IMR-90 (cell line): ENCODE results near the gene HES6. TPM values are rescaled to one million over a fixed set of nuclear protein-coding genes. Genes with fewer than 3 reads are reported as not detected.

Experiments
- ATAC-seq: fragments of 200-7000 bp; cut with Tn5 transposase; 2 replicates; pipeline ENCODE4 v1.9.1; 2020; ENCODE audit warnings: low read depth, mild to moderate bottlenecking, moderate library complexity
- BruUV-seq: library from RNA; stranded (reverse); fragments of 400-500 nt; replicated peaks from 2 replicates; lab custom pipeline; 2021; lab: Mats Ljungman, UMichigan
- CTCF ChIA-PET: fragments of 300-600 bp; formaldehyde crosslinking; extraction: SDS; loops from one replicate; lab custom pipeline; 2021; ENCODE audit warnings: antibody characterized with exemption; lab: Yijun Ruan, JAX
- POLR2A ChIA-PET: fragments of 300-600 bp; sonication (Branson Sonifier 250); formaldehyde crosslinking; loops from one replicate; lab custom pipeline; 2022; ENCODE audit warnings: antibody characterized with exemption; ENCODE audit not compliant: unreplicated experiment; lab: Charles Lee
- DNase-seq: peaks from one replicate; pipeline ENCODE4 v3.0.0; 2013
- H2AFZ ChIP-seq: replicated peaks from 2 replicates; pipeline ENCODE3; 2013; ENCODE audit warnings: low read length, mild to moderate bottlenecking; ENCODE audit not compliant: poor library complexity
- H2AK5ac ChIP-seq: 2 replicates; pipeline ENCODE4 v1.6.1; 2013; ENCODE audit warnings: low read depth, low read length, inconsistent platforms
- H2AK9ac ChIP-seq: replicated peaks from 2 replicates; pipeline ENCODE3; 2013; ENCODE audit warnings: mild to moderate bottlenecking, low read depth, low read length, moderate library complexity; ENCODE audit not compliant: poor library complexity
- H2BK120ac ChIP-seq: 2 replicates; pipeline ENCODE4 v1.6.1; 2013; ENCODE audit warnings: low read depth, low read length, inconsistent platforms
- H2BK15ac ChIP-seq: 3 replicates; pipeline ENCODE4 v1.6.1; 2013; ENCODE audit warnings: low read depth, low read length, inconsistent platforms
- H2BK20ac ChIP-seq: 2 replicates; pipeline ENCODE4 v1.6.1; 2013; ENCODE audit warnings: low read depth, mild to moderate bottlenecking, inconsistent platforms, low read length, moderate library complexity
- H2BK5ac ChIP-seq: 2 replicates; pipeline ENCODE4 v1.6.1; 2013; ENCODE audit warnings: mild to moderate bottlenecking, low read depth, low read length, inconsistent platforms; ENCODE audit not compliant: poor library complexity, severe bottlenecking
- H3K14ac ChIP-seq: replicated peaks from 2 replicates; pipeline ENCODE4 v1.6.1; 2013; ENCODE audit warnings: low read depth, low read length, inconsistent platforms
- H3K18ac ChIP-seq: 2 replicates; pipeline ENCODE4 v1.6.1; 2013; ENCODE audit warnings: low read depth, low read length, control low read depth
- H3K23ac ChIP-seq: 2 replicates; pipeline ENCODE4 v1.6.1; 2013; ENCODE audit warnings: low read depth, low read length, inconsistent platforms
- H3K27ac ChIP-seq: 2 replicates; pipeline ENCODE4 v1.5.1; 2013; ENCODE audit warnings: mild to moderate bottlenecking, control low read depth, low read length; ENCODE audit not compliant: insufficient read depth
- H3K27me3 ChIP-seq: 2 replicates; pipeline ENCODE4 v1.6.1; 2013; ENCODE audit warnings: low read length; ENCODE audit not compliant: control insufficient read depth, insufficient read depth
- H3K36me3 ChIP-seq: 2 replicates; pipeline ENCODE4 v1.6.1; 2013; ENCODE audit warnings: low read length, mixed read lengths; ENCODE audit not compliant: control insufficient read depth, insufficient read depth
- H3K4ac ChIP-seq: 2 replicates; pipeline ENCODE4 v1.6.1; 2013; ENCODE audit warnings: low read depth, low read length, inconsistent platforms
- H3K4me1 ChIP-seq: 2 replicates; pipeline ENCODE4 v1.6.1; 2013; ENCODE audit warnings: low read length, mixed read lengths; ENCODE audit not compliant: control insufficient read depth, insufficient read depth
- H3K4me2 ChIP-seq: 2 replicates; pipeline ENCODE4 v1.6.1; 2013; ENCODE audit warnings: low read depth, mild to moderate bottlenecking, control low read depth, low read length, moderate library complexity
- H3K4me3 ChIP-seq: 2 replicates; pipeline ENCODE4 v1.5.1; 2013; ENCODE audit warnings: low read depth, mild to moderate bottlenecking, control low read depth, low read length, moderate library complexity; ENCODE audit not compliant: insufficient read depth
- H3K56ac ChIP-seq: 2 replicates; pipeline ENCODE4 v1.6.1; 2013; ENCODE audit warnings: low read length, inconsistent platforms; ENCODE audit not compliant: insufficient read depth; ENCODE audit errors: extremely low read depth
- H3K79me1 ChIP-seq, 2 experiments: 2 replicates each; pipeline ENCODE4 v1.6.1; 2013; ENCODE audit warnings: low read length in 2 of 2, inconsistent platforms in 1 of 2, low read depth in 1 of 2
- H3K9ac ChIP-seq: 2 replicates; pipeline ENCODE4 v1.6.1; 2013; ENCODE audit warnings: low read depth, low read length, control low read depth
- H3K9me1 ChIP-seq: 2 replicates; pipeline ENCODE4 v1.6.1; 2013; ENCODE audit warnings: low read length, inconsistent platforms; ENCODE audit not compliant: insufficient read depth
- H3K9me3 ChIP-seq: 2 replicates; pipeline ENCODE4 v1.6.1; 2013; ENCODE audit warnings: low read length; ENCODE audit not compliant: control insufficient read depth, insufficient read depth
- H4K20me1 ChIP-seq: 2 replicates; pipeline ENCODE4 v1.6.1; 2013; ENCODE audit warnings: low read length, inconsistent platforms; ENCODE audit not compliant: insufficient read depth
- H4K5ac ChIP-seq: 2 replicates; pipeline ENCODE4 v1.6.1; 2013; ENCODE audit warnings: mild to moderate bottlenecking, low read depth, low read length, control low read depth
- H4K8ac ChIP-seq, 2 experiments: 2 replicates each; pipeline ENCODE4 v1.6.1; 2013; ENCODE audit warnings: low read depth in 2 of 2, low read length in 2 of 2, control low read depth in 1 of 2, inconsistent platforms in 1 of 2
- H4K91ac ChIP-seq: 2 replicates; pipeline ENCODE4 v1.6.1; 2013; ENCODE audit warnings: low read depth, low read length, inconsistent platforms; ENCODE audit not compliant: insufficient read depth
- CEBPB ChIP-seq: IDR thresholded peaks from 2 replicates; pipeline ENCODE4 v1.6.1; 2012; ENCODE audit warnings: low read depth, low read length, improper control_type of control experiment
- MAZ ChIP-seq: IDR thresholded peaks from 2 replicates; pipeline ENCODE4 v1.6.1; 2012; ENCODE audit warnings: low read depth, mild to moderate bottlenecking, low read length, improper control_type of control experiment, moderate library complexity, borderline replicate concordance
- RCOR1 ChIP-seq: IDR thresholded peaks from 2 replicates; pipeline ENCODE4 v1.6.1; 2012; ENCODE audit warnings: mild to moderate bottlenecking, low read length, improper control_type of control experiment; ENCODE audit not compliant: insufficient replicate concordance
- USF2 ChIP-seq: fragments of 150-350 bp; IDR thresholded peaks from 2 replicates; pipeline ENCODE4 v1.6.1; 2017; ENCODE audit warnings: mild to moderate bottlenecking, antibody characterized with exemption, low read length, low read depth
- whole genome bisulfite sequencing, 2 experiments: methylation state at CpG; one replicate each; pipeline versions ENCODE4 v1.1.5 to v1.1.7; 2013; ENCODE audit warnings: missing lambda C conversion rate in 2 of 2; ENCODE audit not compliant: insufficient read length in 1 of 2; ENCODE audit errors: extremely low coverage in 2 of 2; 5-methylcytosine and 5-hydroxymethylcytosine counted together
- dilution Hi-C: fragments of 300-500 bp; cut with HindIII; formaldehyde crosslinking; loops from one replicate; pipeline ENCODE4 v1.14.3; 2018; ENCODE audit warnings: low sequenced_read_pairs; ENCODE audit not compliant: unreplicated experiment
- in situ Hi-C: fragments of 300-500 bp; cut with MboI; formaldehyde crosslinking; loops from 3 replicates; pipeline ENCODE4 v1.14.3; 2019; ENCODE audit warnings: low sequenced_read_pairs, inconsistent platforms, mixed read lengths
- intact Hi-C: fragments of 100-400 bp; cut with micrococcal nuclease; formaldehyde crosslinking; loops from 2 replicates; pipeline ENCODE4 v1.10.0; 2022
- polyA plus RNA-seq, 3 experiments: library from polyadenylated mRNA; depleted of rRNA; stranded (reverse); fragments of >200 nt; gene quantifications; 2 replicates each; pipeline ENCODE4 v1.2.3, GENCODE V29; 2012; ENCODE audit warnings: low replicate concordance in 1 of 3
- total RNA-seq: library from RNA; depleted of rRNA; stranded (reverse); fragments of >200 nt; gene quantifications from 2 replicates; pipeline ENCODE4 v1.2.3, GENCODE V29; 2012

The HES6 gene
- total and polyA plus RNA-seq, 2 of the 4 experiments (the other 2 are of a cell fraction), result 1.3 to 3.3 TPM

GRCh38 chr2:238220892-238221521 lies 18.8 kb downstream of the HES6 start:
- no peaks in the 10 kb centered on the region for H3K9me3 ChIP-seq
- no peak overlapping the region for H2AFZ ChIP-seq
- H3K27me3 ChIP-seq, result 0 out of 2 replicates have a peak, but pooled peaks cover 1% of the 10 kb centered on the region
- dilution Hi-C loops, result no loop called here
- H4K8ac ChIP-seq, result no peak overlapping the region
- 0 out of 2 replicates have a peak, but pooled peaks cover 2% of the 10 kb centered on the region for H3K4me1 ChIP-seq
- H3K9ac ChIP-seq, result no peak overlapping the region
- H3K79me1 ChIP-seq, result no peaks in the 10 kb centered on the region
- H2AK9ac ChIP-seq, result no peak overlapping the region
- DNase-seq, result no peak
- H3K36me3 ChIP-seq, result no peaks in the 10 kb centered on the region
- TF ChIP-seq RCOR1, result no peak
- no peak for TF ChIP-seq USF2
- TF ChIP-seq MAZ, result no peak
- TF ChIP-seq CEBPB, result no peak
- H2BK20ac ChIP-seq, result no peak overlapping the region
- intact Hi-C loops, result no loop called here
- H4K5ac ChIP-seq, result no peak overlapping the region
- no peak overlapping the region for H4K91ac ChIP-seq
- H3K14ac ChIP-seq, result no peak overlapping the region
- H3K18ac ChIP-seq, result no peak overlapping the region
- no peak overlapping the region for H3K23ac ChIP-seq
- BruUV-seq, result no TSS peak
- H2AK5ac ChIP-seq, result no peak overlapping the region
- no peak overlapping the region for H3K4me3 ChIP-seq
- no peak overlapping the region for H2BK120ac ChIP-seq
- no peaks in the 10 kb centered on the region for H3K9me1 ChIP-seq
- ChIA-PET CTCF (no interaction called here), POLR2A (no interaction called here)
- H3K27ac ChIP-seq, result no peak overlapping the region
- no peak for ATAC-seq
- H2BK5ac ChIP-seq, result no peak overlapping the region
- no peaks in the 10 kb centered on the region for H4K20me1 ChIP-seq
- 73% methylated on average over 11 of the region's 23 CpGs; no CpG with 5 or more reads in 1 of the 2 experiments for WGBS, 2 experiments
- H3K56ac ChIP-seq, result no peak overlapping the region
- in situ Hi-C loops, result no loop called here
- H3K4me2 ChIP-seq, result no peak overlapping the region
- H2BK15ac ChIP-seq, result no peak overlapping the region
- H3K4ac ChIP-seq, result no peak overlapping the region
